Gastroesophageal sphincter (tissue), 4 donors: Measurements from ENCODE around the gene BID. TPM values are rescaled to one million over a fixed set of nuclear protein-coding genes. Genes with fewer than 3 reads are reported as not detected.

ENCODE experiments used
- ATAC-seq: fragments of 150-250 bp; one replicate; pipeline ENCODE4 v1.9.1; 2016; ENCODE audit warnings: mild to moderate bottlenecking, moderate library complexity
- H3K27ac ChIP-seq, 4 donors: fragments of 200-600 bp; sonication (generic) in 3 of 4; 1 replicate in 3 of 4; 2 replicates in 1 of 4; pipeline ENCODE4 v1.5.1; 2016 to 2019
- H3K27me3 ChIP-seq: fragments of 200-600 bp; sonication (generic); one replicate; pipeline ENCODE4 v1.5.1; 2019
- H3K36me3 ChIP-seq, 2 donors: fragments of 200-600 bp; sonication (generic); one replicate each; pipeline ENCODE4 v1.5.1; 2019; ENCODE audit warnings: control low read depth in 1 of 2
- H3K4me1 ChIP-seq, 3 donors: fragments of 200-600 bp; sonication (generic); 1 replicate in 2 of 3; 2 replicates in 1 of 3; pipeline ENCODE4 v1.5.1; 2016 to 2019; ENCODE audit warnings: control low read depth in 2 of 3
- H3K4me3 ChIP-seq, 2 donors: fragments of 200-600 bp; sonication (generic); one replicate each; pipeline ENCODE4 v1.5.1; 2019; ENCODE audit warnings: mild to moderate bottlenecking in 1 of 2, moderate library complexity in 1 of 2
- H3K9me3 ChIP-seq, 3 donors: fragments of 200-600 bp; sonication (generic); one replicate each; pipeline ENCODE4 v1.5.1; 2017 to 2019; ENCODE audit warnings: control low read depth in 2 of 3
- CTCF ChIP-seq, 4 experiments: fragments of 200-600 bp in 2 of 4; fragments of 450-650 bp in 2 of 4; sonication (generic) in 1 of 4; IDR thresholded peaks; one replicate each; pipeline ENCODE4 v1.5.1; 2017 to 2019; ENCODE audit warnings: antibody characterized with exemption in 4 of 4, mild to moderate bottlenecking in 2 of 4, moderate library complexity in 2 of 4
- EP300 ChIP-seq: sonication (generic); formaldehyde crosslinking; IDR thresholded peaks from one replicate; pipeline ENCODE4 v1.6.1; 2017; ENCODE audit warnings: antibody characterized with exemption, mild to moderate bottlenecking
- POLR2A ChIP-seq, 2 donors: fragments of 450-650 bp; IDR thresholded peaks; one replicate each; pipeline ENCODE4 v1.6.1; 2017; ENCODE audit warnings: antibody characterized with exemption in 2 of 2, mild to moderate bottlenecking in 2 of 2, moderate library complexity in 1 of 2
- POLR2AphosphoS5 ChIP-seq: sonication (generic); formaldehyde crosslinking; IDR thresholded peaks from one replicate; pipeline ENCODE4 v1.6.1; 2017; ENCODE audit warnings: antibody characterized with exemption
- WGBS, 2 donors: methylation state at CpG; one replicate each; pipeline ENCODE4 v1.1.5; 2018; ENCODE audit warnings: low coverage in 1 of 2; 5-methylcytosine and 5-hydroxymethylcytosine counted together
- total RNA-seq, 4 donors: library from RNA; depleted of rRNA; stranded (reverse); fragments of >200 nt; gene quantifications; one replicate each; pipeline ENCODE4 v1.1.0, GENCODE V29; 2016

Gene BID
- total RNA-seq, 4 donors from 2014 or later, result 5.9 to 34.5 (median 21.4) TPM

GRCh38 chr22:17733466-17733865 is 40.8 kb downstream of the BID start:
- Histone ChIP-seq H3K4me1 (no peaks in the 10 kb centered on the region), H3K36me3 (peaks cover 0 to 83% of the 10 kb centered on the region in 2 donors), H3K9me3 (no peaks in the 10 kb centered on the region), H3K4me3 (no peak overlapping the region), H3K27ac (no peak overlapping the region), H3K27me3 (no peaks in the 10 kb centered on the region)
- ATAC-seq, result no peak
- TF ChIP-seq POLR2A (IDR thresholded peaks at IDR 0.05) (no peak), POLR2AphosphoS5 (no peak), CTCF (IDR thresholded peaks at IDR 0.05) (no peak), EP300 (no peak)
- WGBS, 2 donors, result 29 to 71% methylated on average over 2 to 3 of the region's 3 CpGs

- WGBS, 2 donors, result 69% methylated on average over 2 of the region's 2 CpGs; no CpG with 5 or more reads in 1 of the 2 donors
- no peaks in the 10 kb centered on the region for H3K9me3 ChIP-seq
- H3K4me3 ChIP-seq, result no peak overlapping the region
- H3K4me1 ChIP-seq, result peaks cover 0 to 4% (median 3%) of the 10 kb centered on the region in 3 donors
- H3K27me3 ChIP-seq, result no peaks in the 10 kb centered on the region
- TF ChIP-seq POLR2AphosphoS5, result no peak
- no peak for TF ChIP-seq EP300
- peaks cover 0 to 88% of the 10 kb centered on the region in 2 donors for H3K36me3 ChIP-seq
- no peak overlapping the region for H3K27ac ChIP-seq
- no peak for ATAC-seq
These were observed 41.9 kb downstream of the BID start for GRCh38 chr22:17732251-17732854.

GRCh38 chr22:17729561-17729960 is 44.7 kb downstream of the BID start:
- WGBS, 2 donors, result 81 to 85% methylated on average over 5 to 6 of the region's 6 CpGs
- H3K27me3 ChIP-seq, result no peaks in the 10 kb centered on the region
- peaks cover 0 to 82% of the 10 kb centered on the region in 2 donors for H3K36me3 ChIP-seq
- no peak overlapping the region for H3K27ac ChIP-seq
- peaks cover 0 to 32% (median 8%) of the 10 kb centered on the region in 3 donors for H3K4me1 ChIP-seq
- H3K9me3 ChIP-seq, result no peaks in the 10 kb centered on the region
- H3K4me3 ChIP-seq, result no peak overlapping the region
- TF ChIP-seq POLR2A (IDR thresholded peaks at IDR 0.05), result no peak
- no peak for ATAC-seq

GRCh38 chr22:17728786-17729185 is 45.5 kb downstream of the BID start:
- no peak overlapping the region for H3K27ac ChIP-seq

GRCh38 chr22:17726928-17727897 is 47.1 kb downstream of the BID start:
- no peaks in the 10 kb centered on the region for H3K27me3 ChIP-seq
- 87 to 100% methylated on average over 3 to 17 of the region's 18 CpGs for whole genome bisulfite sequencing, 2 donors
- ATAC-seq, result no peak
- peaks cover 0 to 40% (median 8%) of the 10 kb centered on the region in 3 donors for H3K4me1 ChIP-seq
- H3K36me3 ChIP-seq, result peaks cover 0 to 58% of the 10 kb centered on the region in 2 donors
- TF ChIP-seq POLR2AphosphoS5 (no peak), POLR2A (IDR thresholded peaks at IDR 0.05) (no peak), EP300 (no peak), CTCF (IDR thresholded peaks at IDR 0.05) (no peak)
- no peaks in the 10 kb centered on the region for H3K9me3 ChIP-seq
- H3K27ac ChIP-seq, result peak overlapping the region; percentile 19 to 80 (median 78)
- H3K4me3 ChIP-seq, result no peak overlapping the region

More at GRCh38 chr22:17728786-17729185, 45.5 kb downstream of the BID start:
- Histone ChIP-seq H3K36me3 (peaks cover 0 to 74% of the 10 kb centered on the region in 2 donors), H3K4me3 (no peak overlapping the region), H3K27me3 (no peaks in the 10 kb centered on the region), H3K4me1 (peaks cover 0 to 40% (median 8%) of the 10 kb centered on the region in 3 donors), H3K9me3 (no peaks in the 10 kb centered on the region)
- 82 to 84% methylated on average over 6 to 8 of the region's 8 CpGs for WGBS, 2 donors
- no peak for ATAC-seq
- no peak for TF ChIP-seq POLR2A (IDR thresholded peaks at IDR 0.05)
- TF ChIP-seq CTCF (IDR thresholded peaks at IDR 0.05), result no peak
- no peak for TF ChIP-seq POLR2AphosphoS5
- no peak for TF ChIP-seq EP300
